WTC11 (cell line): ENCODE measurements around the gene ECE1. TPM values are rescaled to one million over a fixed set of nuclear protein-coding genes. Genes with fewer than 3 reads are reported as not detected.

Source experiments
- ATAC-seq: fragments of 200-7000 bp; cut with Tn5 transposase; 2 replicates; pipeline ENCODE4 v1.10.0; 2021; ENCODE audit warnings: mild to moderate bottlenecking, moderate library complexity
- CTCF ChIA-PET: fragments of 300-600 bp; sonication (Branson Sonifier 250); formaldehyde crosslinking; loops from one replicate; lab custom pipeline; 2021; ENCODE audit warnings: antibody characterized with exemption; lab: Charles Lee
- POLR2A ChIA-PET: fragments of 350-600 bp; sonication (Branson Sonifier 250); formaldehyde crosslinking; loops from one replicate; lab custom pipeline; 2021; ENCODE audit warnings: antibody characterized with exemption; lab: Charles Lee
- DNase-seq: peaks from one replicate; pipeline ENCODE4 v3.0.0; 2021; ENCODE audit warnings: low spot score
- H3K27ac Mint-ChIP-seq: 2 replicates; pipeline ENCODE4 v1.8.0; 2021; ENCODE audit warnings: mixed read lengths
- H3K27me3 Mint-ChIP-seq: 2 replicates; pipeline ENCODE4 v1.8.0; 2021; ENCODE audit warnings: low read depth, mild to moderate bottlenecking, moderate library complexity, mixed read lengths
- H3K36me3 Mint-ChIP-seq: 2 replicates; pipeline ENCODE4 v1.8.0; 2021; ENCODE audit warnings: mixed read lengths
- H3K4me1 Mint-ChIP-seq: 2 replicates; pipeline ENCODE4 v1.8.0; 2022; ENCODE audit warnings: mixed read lengths
- H3K4me3 Mint-ChIP-seq: 2 replicates; pipeline ENCODE4 v1.8.0; 2021; ENCODE audit warnings: mild to moderate bottlenecking, moderate library complexity, mixed read lengths
- H3K9me3 Mint-ChIP-seq: 2 replicates; pipeline ENCODE4 v1.8.0; 2021; ENCODE audit warnings: mixed read lengths
- ATF6 ChIP-seq: sonication (generic); formaldehyde crosslinking; IDR thresholded peaks from 2 replicates; pipeline ENCODE4 v1.8.1; 2023; ENCODE audit warnings: mild to moderate bottlenecking, missing genetic modification reagents
- E2F1 ChIP-seq: sonication (generic); formaldehyde crosslinking; IDR thresholded peaks from 2 replicates; pipeline ENCODE4 v1.8.0; 2022; ENCODE audit warnings: mild to moderate bottlenecking, missing genetic modification reagents
- ETV6 ChIP-seq: sonication (generic); formaldehyde crosslinking; IDR thresholded peaks from 2 replicates; pipeline ENCODE4 v1.8.1; 2022; ENCODE audit warnings: mild to moderate bottlenecking, missing genetic modification reagents
- GTF2I ChIP-seq: fragments of 250-450 bp; sonication (Bioruptor Pico); conservative IDR thresholded peaks from 2 replicates; pipeline ENCODE4 v1.4.0; 2021; ENCODE audit warnings: mild to moderate bottlenecking
- IRF2 ChIP-seq: sonication (generic); formaldehyde crosslinking; IDR thresholded peaks from 2 replicates; pipeline ENCODE4 v1.8.0; 2022; ENCODE audit warnings: low read depth, missing genetic modification reagents, borderline replicate concordance
- JAZF1 ChIP-seq: fragments of 250-450 bp; sonication (Bioruptor Pico); IDR thresholded peaks from 2 replicates; pipeline ENCODE4 v1.9.0; 2021; ENCODE audit warnings: moderate library complexity, mild to moderate bottlenecking, inconsistent platforms
- NFE2L1 ChIP-seq: sonication (generic); formaldehyde crosslinking; IDR thresholded peaks from 2 replicates; pipeline ENCODE4 v1.8.1; 2023; ENCODE audit warnings: missing genetic modification reagents
- OVOL2 ChIP-seq: fragments of 250-450 bp; sonication (Bioruptor Pico); IDR thresholded peaks from 2 replicates; pipeline ENCODE4 v1.9.0; 2021; ENCODE audit warnings: mild to moderate bottlenecking, borderline replicate concordance
- SMAD3 ChIP-seq: sonication (generic); formaldehyde crosslinking; IDR thresholded peaks from 2 replicates; pipeline ENCODE4 v1.8.0; 2022; ENCODE audit warnings: missing genetic modification reagents, mild to moderate bottlenecking, borderline replicate concordance
- TEAD1 ChIP-seq: sonication (generic); formaldehyde crosslinking; IDR thresholded peaks from 2 replicates; pipeline ENCODE4 v1.8.0; 2022; ENCODE audit warnings: mild to moderate bottlenecking, missing genetic modification reagents
- TEAD4 ChIP-seq: sonication (generic); formaldehyde crosslinking; IDR thresholded peaks from 2 replicates; pipeline ENCODE4 v1.8.0; 2022; ENCODE audit warnings: mild to moderate bottlenecking, missing genetic modification reagents
- USF2 ChIP-seq: sonication (generic); formaldehyde crosslinking; IDR thresholded peaks from 2 replicates; pipeline ENCODE4 v1.8.1; 2023; ENCODE audit warnings: mild to moderate bottlenecking, missing genetic modification reagents, moderate library complexity
- ZNF138 ChIP-seq: sonication (generic); formaldehyde crosslinking; conservative IDR thresholded peaks from 2 replicates; pipeline ENCODE4 v1.8.1; 2022; ENCODE audit warnings: mild to moderate bottlenecking, moderate library complexity, missing genetic modification reagents
- ZNF219 ChIP-seq: sonication (generic); formaldehyde crosslinking; IDR thresholded peaks from 2 replicates; pipeline ENCODE4 v1.8.0; 2023; ENCODE audit warnings: missing genetic modification reagents, mild to moderate bottlenecking, borderline replicate concordance
- ZNF232 ChIP-seq: sonication (generic); formaldehyde crosslinking; IDR thresholded peaks from 2 replicates; pipeline ENCODE4 v1.8.0; 2022; ENCODE audit warnings: mild to moderate bottlenecking, missing genetic modification reagents
- ZNF317 ChIP-seq: sonication (generic); formaldehyde crosslinking; IDR thresholded peaks from 2 replicates; pipeline ENCODE4 v1.8.1; 2023; ENCODE audit warnings: low read depth, mild to moderate bottlenecking, moderate library complexity, missing genetic modification reagents, borderline replicate concordance
- ZNF423 ChIP-seq: fragments of 250-450 bp; sonication (Bioruptor Pico); IDR thresholded peaks from 2 replicates; pipeline ENCODE4 v2.1.2; 2022; ENCODE audit warnings: mild to moderate bottlenecking, moderate library complexity
- total RNA-seq: library from RNA; stranded (reverse); gene quantifications from 3 replicates; pipeline ENCODE4 v1.2.3, GENCODE V29; 2021
- TF ChIP-seq, protein P1 (sequence below): sonication (generic); formaldehyde crosslinking; IDR thresholded peaks from 2 replicates; pipeline ENCODE4 v1.8.0; 2022; ENCODE audit warnings: mild to moderate bottlenecking, missing genetic modification reagents
- TF ChIP-seq, protein P2 (sequence below): sonication (generic); formaldehyde crosslinking; IDR thresholded peaks from 2 replicates; pipeline ENCODE4 v1.8.1; 2022; ENCODE audit warnings: low read depth, missing genetic modification reagents, borderline replicate concordance
- TF ChIP-seq, protein P3 (sequence below): sonication (generic); formaldehyde crosslinking; IDR thresholded peaks from 2 replicates; pipeline ENCODE4 v1.8.0; 2022; ENCODE audit warnings: mild to moderate bottlenecking, missing genetic modification reagents
- TF ChIP-seq, protein P4 (sequence below): sonication (generic); formaldehyde crosslinking; conservative IDR thresholded peaks from 2 replicates; pipeline ENCODE4 v1.8.1; 2022; ENCODE audit warnings: mild to moderate bottlenecking, missing genetic modification reagents

ECE1 gene
- total RNA-seq, 1 experiment from 2014 or later, result 45.0 TPM

- ATAC-seq (no peak; the same call in 1 of the 2 replicates), DNase-seq (no peak)
- peaks cover 14% of the 10 kb centered on the region for H3K4me1 Mint-ChIP-seq
- H3K27ac Mint-ChIP-seq, result peak overlapping the region; percentile 75
- no peaks in the 10 kb centered on the region for H3K9me3 Mint-ChIP-seq
- H3K4me3 Mint-ChIP-seq, result no peak overlapping the region
- ChIA-PET POLR2A (interaction anchor here (0.6 kb wide), 2 partner anchors 13 to 425 kb away, joined by 3 to 8 read pairs; no protein-coding TSS in a partner anchor), CTCF (interaction anchor here (0.5 to 3.7 kb wide), 5 partner anchors 14 to 295 kb away, joined by 3 to 30 read pairs (median 4); no protein-coding TSS in a partner anchor)
- H3K36me3 Mint-ChIP-seq, result no peaks in the 10 kb centered on the region
- H3K27me3 Mint-ChIP-seq, result no peaks in the 10 kb centered on the region
- TF ChIP-seq ZNF219 (CRISPR knock-in tag) (no peak), ATF6 (CRISPR knock-in tag) (no peak)
Measured at GRCh38 chr1:21284206-21285054, 5.8 kb downstream of the ECE1 start.

DNA sequence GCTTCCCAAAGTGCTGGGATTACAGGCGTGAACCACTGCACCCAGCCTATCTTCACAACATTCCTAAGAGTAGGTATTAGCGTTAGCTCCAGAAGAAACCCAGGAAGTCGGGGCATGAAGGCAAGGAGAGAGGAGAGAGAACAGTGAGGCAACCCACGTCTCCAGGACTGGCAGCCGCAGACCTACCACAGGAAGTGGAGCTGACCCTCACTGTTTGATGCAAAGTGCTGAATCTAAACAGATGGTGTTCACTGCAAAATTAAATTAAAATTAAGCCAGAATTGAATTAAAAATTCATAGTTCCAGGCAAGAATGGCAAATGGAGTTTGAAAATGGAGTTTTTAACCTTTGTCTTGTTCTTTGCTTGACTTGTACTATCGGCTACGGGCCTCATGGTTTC, 6.7 kb downstream of the ECE1 start:
- H3K4me3 Mint-ChIP-seq, result no peak overlapping the region
- POLR2A ChIA-PET, result interaction anchor here (0.6 kb wide), 1 partner anchor 14 kb away, joined by 3 read pairs; no protein-coding TSS in a partner anchor
- H3K27me3 Mint-ChIP-seq, result no peaks in the 10 kb centered on the region
- ATAC-seq, result no peak
- H3K27ac Mint-ChIP-seq, result no peak overlapping the region
- TF ChIP-seq ZNF232 (CRISPR knock-in tag) (no peak), SMAD3 (CRISPR knock-in tag) (no peak), IRF2 (no peak), E2F1 (CRISPR knock-in tag) (no peak), ZNF138 (no peak), ZNF423 (no peak), GTF2I (no peak), ETV6 (CRISPR knock-in tag) (no peak), TEAD1 (CRISPR knock-in tag) (no peak), JAZF1 (CRISPR knock-in tag) (no peak), TEAD4 (CRISPR knock-in tag) (no peak), ZNF317 (no peak), OVOL2 (CRISPR knock-in tag) (no peak), USF2 (CRISPR knock-in tag) (no peak), NFE2L1 (CRISPR knock-in tag) (no peak)
- TF ChIP-seq, protein P1, sequence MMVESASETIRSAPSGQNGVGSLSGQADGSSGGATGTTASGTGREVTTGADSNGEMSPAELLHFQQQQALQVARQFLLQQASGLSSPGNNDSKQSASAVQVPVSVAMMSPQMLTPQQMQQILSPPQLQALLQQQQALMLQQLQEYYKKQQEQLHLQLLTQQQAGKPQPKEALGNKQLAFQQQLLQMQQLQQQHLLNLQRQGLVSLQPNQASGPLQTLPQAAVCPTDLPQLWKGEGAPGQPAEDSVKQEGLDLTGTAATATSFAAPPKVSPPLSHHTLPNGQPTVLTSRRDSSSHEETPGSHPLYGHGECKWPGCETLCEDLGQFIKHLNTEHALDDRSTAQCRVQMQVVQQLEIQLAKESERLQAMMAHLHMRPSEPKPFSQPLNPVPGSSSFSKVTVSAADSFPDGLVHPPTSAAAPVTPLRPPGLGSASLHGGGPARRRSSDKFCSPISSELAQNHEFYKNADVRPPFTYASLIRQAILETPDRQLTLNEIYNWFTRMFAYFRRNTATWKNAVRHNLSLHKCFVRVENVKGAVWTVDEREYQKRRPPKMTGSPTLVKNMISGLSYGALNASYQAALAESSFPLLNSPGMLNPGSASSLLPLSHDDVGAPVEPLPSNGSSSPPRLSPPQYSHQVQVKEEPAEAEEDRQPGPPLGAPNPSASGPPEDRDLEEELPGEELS (CRISPR knock-in tag), result no peak
- TF ChIP-seq, protein P2, sequence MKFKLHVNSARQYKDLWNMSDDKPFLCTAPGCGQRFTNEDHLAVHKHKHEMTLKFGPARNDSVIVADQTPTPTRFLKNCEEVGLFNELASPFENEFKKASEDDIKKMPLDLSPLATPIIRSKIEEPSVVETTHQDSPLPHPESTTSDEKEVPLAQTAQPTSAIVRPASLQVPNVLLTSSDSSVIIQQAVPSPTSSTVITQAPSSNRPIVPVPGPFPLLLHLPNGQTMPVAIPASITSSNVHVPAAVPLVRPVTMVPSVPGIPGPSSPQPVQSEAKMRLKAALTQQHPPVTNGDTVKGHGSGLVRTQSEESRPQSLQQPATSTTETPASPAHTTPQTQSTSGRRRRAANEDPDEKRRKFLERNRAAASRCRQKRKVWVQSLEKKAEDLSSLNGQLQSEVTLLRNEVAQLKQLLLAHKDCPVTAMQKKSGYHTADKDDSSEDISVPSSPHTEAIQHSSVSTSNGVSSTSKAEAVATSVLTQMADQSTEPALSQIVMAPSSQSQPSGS, result no peak
- TF ChIP-seq, protein P3, sequence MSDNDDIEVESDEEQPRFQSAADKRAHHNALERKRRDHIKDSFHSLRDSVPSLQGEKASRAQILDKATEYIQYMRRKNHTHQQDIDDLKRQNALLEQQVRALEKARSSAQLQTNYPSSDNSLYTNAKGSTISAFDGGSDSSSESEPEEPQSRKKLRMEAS (CRISPR knock-in tag), result no peak
- TF ChIP-seq, protein P4, sequence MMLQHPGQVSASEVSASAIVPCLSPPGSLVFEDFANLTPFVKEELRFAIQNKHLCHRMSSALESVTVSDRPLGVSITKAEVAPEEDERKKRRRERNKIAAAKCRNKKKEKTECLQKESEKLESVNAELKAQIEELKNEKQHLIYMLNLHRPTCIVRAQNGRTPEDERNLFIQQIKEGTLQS (CRISPR knock-in tag), result no peak
- TF ChIP-seq, all 79 proteins: peak for 0
- CTCF ChIA-PET, result interaction anchor here (1.0 to 6.9 kb wide), 3 partner anchors 14 to 85 kb away, joined by 3 to 83 read pairs (median 6); no protein-coding TSS in a partner anchor
- H3K4me1 Mint-ChIP-seq, result peaks cover 16% of the 10 kb centered on the region
- DNase-seq, result no peak
- H3K36me3 Mint-ChIP-seq, result no peaks in the 10 kb centered on the region
- H3K9me3 Mint-ChIP-seq, result no peaks in the 10 kb centered on the region
